ENCODE results near the gene APBA1.
"Not testable (repeated sequence)": the region's sequence is repeated elsewhere in the genome, so short reads cannot be mapped to it uniquely, and the experiment has no call there.

APBA1 gene

DNA sequence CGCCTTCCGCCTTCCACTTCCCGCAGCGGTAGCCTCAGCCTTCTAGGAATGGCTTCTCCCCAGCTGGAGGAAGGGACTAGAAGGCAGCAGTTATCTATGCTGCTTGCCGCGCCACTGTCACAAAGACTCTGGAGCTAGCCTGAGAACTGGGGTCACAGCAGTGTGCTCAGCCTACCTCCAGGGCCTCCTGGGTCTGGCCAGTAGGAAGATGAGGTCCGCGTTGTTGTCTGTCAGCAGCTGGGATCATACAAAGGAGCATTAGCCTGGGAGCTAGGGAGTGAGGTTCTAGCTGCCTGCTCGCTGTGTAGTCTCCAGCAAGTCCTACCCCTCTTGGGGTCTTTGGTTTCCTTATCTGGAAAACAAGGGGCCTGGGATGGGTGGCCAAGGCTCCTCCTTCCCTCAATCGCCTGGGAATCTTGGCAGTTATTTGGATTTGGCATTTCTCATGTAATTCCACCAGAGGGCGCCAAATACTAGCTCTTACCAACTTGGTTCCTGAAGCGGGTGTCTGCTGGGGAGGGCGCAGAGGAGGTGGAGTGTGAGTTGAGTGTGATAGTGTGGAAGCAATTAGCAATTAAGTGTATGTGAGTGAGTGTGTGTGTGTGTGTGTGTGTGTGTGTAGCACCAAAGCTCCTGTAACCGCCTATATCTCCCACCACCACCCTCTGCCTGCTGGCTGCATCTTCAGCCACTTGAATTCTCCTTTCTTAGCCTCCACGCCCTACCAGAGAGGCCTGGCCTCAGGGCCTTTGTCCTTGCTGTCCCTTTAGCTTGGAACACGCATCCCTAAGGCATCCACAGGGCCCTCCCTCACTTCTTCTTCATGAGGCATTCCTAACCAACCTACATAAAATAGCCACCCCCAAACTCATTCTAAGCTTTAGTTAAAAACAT is 250.0 kb downstream of the APBA1 start:
- H3K27me3 ChIP-seq (replicated peaks; ENCODE audit: control insufficient read depth, insufficient read depth, low read length): no peaks in the 10 kb centered on the region
- TF ChIP-seq, protein P1, sequence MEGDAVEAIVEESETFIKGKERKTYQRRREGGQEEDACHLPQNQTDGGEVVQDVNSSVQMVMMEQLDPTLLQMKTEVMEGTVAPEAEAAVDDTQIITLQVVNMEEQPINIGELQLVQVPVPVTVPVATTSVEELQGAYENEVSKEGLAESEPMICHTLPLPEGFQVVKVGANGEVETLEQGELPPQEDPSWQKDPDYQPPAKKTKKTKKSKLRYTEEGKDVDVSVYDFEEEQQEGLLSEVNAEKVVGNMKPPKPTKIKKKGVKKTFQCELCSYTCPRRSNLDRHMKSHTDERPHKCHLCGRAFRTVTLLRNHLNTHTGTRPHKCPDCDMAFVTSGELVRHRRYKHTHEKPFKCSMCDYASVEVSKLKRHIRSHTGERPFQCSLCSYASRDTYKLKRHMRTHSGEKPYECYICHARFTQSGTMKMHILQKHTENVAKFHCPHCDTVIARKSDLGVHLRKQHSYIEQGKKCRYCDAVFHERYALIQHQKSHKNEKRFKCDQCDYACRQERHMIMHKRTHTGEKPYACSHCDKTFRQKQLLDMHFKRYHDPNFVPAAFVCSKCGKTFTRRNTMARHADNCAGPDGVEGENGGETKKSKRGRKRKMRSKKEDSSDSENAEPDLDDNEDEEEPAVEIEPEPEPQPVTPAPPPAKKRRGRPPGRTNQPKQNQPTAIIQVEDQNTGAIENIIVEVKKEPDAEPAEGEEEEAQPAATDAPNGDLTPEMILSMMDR (IDR thresholded peaks at IDR 0.05; ENCODE audit: insufficient read depth, low read length, poor library complexity, severe bottlenecking): peak; percentile 60
- DNase-seq (ENCODE audit: extremely low read depth, insufficient read length): no peak

DNA sequence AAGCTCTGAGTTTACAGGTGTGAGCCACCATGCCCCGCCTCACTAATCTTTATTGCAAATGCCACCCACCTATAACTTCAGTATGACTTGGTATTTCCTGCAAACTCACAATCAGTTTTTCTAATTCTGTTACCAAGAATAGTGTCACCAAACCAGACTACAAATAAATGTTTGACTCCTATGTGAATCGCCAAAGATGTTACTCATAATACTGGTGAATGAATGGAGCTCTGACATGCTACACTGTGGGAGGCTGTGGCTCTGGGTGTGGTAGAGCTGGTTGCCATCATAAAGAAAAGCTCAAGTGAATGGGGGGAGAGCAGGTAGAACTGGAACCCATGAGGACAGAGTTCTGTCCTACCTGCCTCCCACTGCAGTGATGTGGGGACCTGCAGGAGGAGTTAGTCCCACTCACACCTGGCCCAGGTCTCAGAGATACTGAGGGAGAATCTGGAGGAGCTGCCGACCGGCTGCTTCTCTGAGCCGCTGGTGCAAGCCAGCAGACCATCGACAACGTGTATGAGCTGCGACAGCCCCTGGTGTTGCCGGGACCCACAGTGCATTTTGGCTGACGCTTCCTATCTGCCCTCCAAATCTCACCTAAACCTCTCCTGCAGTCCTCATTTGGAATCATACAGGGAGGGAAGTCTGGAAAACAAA is 251.4 kb downstream of the APBA1 start:
- no peaks in the 10 kb centered on the region for H3K27me3 ChIP-seq (replicated peaks; ENCODE audit: control insufficient read depth, insufficient read depth, low read length)
- TF ChIP-seq, protein P1 (IDR thresholded peaks at IDR 0.05; ENCODE audit: insufficient read depth, low read length, poor library complexity, severe bottlenecking): no peak
- no peak overlapping the region for H3K4me3 ChIP-seq (replicated peaks; ENCODE audit: low read depth, low read length)
- DNase-seq (ENCODE audit: extremely low read depth, insufficient read length): no peak
- H3K36me3 ChIP-seq (ENCODE audit: control insufficient read depth, insufficient read depth, low read length): no peaks in the 10 kb centered on the region

More for the DNA sequence above, 250.0 kb downstream of the APBA1 start:
- Histone ChIP-seq H3K36me3 (ENCODE audit: control insufficient read depth, insufficient read depth, low read length) (no peaks in the 10 kb centered on the region), H3K4me3 (replicated peaks; ENCODE audit: low read depth, low read length) (no peak overlapping the region)

DNA sequence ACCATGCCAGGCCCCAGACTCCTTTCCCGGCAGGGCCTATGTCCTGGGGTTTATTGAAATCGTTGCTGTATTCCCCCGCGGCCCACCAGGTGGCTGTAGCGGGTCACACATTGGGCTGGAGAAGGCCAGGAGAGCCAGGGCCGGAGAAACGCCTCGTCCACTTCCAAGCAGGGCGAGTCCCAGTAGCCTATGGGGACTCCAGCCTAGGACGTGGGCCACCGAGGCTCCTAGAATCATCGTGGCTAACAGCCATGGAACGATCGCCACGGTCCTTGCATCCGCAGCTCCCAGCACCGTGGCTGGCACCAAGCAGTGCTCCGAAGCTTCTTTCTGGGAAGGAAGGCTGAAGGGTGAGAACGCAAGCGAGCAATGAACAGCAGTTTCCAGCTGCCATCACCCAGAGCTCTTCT is 259.4 kb downstream of the APBA1 start:
- no peak for DNase-seq (ENCODE audit: extremely low read depth, insufficient read length)
- no peaks in the 10 kb centered on the region for H3K27me3 ChIP-seq (replicated peaks; ENCODE audit: control insufficient read depth, insufficient read depth, low read length)
- H3K36me3 ChIP-seq (ENCODE audit: control insufficient read depth, insufficient read depth, low read length): no peaks in the 10 kb centered on the region
- TF ChIP-seq, protein P1 (IDR thresholded peaks at IDR 0.05; ENCODE audit: insufficient read depth, low read length, poor library complexity, severe bottlenecking): peak; percentile 26
- no peak overlapping the region for H3K4me3 ChIP-seq (replicated peaks; ENCODE audit: low read depth, low read length)

DNA sequence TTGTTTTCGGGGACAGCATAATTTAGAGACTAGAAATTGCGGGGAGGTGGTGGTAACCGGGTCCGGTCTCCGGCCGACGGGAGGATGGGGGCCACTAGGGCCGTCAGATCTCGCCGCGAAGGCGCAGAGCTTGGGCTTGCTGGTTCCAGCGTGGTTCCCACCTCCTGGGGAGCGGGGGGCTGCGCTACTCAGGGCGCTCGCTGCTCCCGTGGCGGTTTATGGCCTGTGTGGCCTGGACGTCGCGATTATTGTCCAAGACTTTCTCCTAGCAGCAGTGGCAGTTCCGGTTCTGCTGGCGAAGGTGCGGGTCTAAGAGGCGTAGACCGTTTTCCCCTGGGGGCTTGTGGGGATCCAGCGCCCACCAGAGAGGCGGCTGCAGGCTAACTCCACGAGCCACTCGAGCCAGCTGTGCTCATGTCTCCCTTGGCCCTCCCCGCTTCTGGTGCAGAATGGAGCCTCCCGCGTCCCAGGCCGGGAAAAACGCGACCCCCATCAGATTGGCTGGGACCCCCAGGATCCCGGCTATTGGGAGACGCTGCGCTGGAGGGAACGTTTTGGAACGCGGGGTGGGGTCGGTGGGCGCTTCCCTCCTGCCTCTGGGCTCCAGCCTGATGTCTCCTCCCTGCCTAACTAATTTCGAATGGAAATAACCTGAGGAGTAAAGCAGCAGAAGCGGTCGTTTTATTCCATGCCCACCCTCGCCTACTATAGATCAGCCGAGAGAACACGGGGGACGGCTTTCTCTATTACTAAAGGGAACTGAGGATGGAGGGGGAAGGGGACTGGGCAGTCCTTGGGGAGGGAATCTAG is 260.0 kb downstream of the APBA1 start:
- DNase-seq (ENCODE audit: extremely low read depth, insufficient read length): no peak
- no peak overlapping the region for H3K4me3 ChIP-seq (replicated peaks; ENCODE audit: low read depth, low read length)
- no peaks in the 10 kb centered on the region for H3K36me3 ChIP-seq (ENCODE audit: control insufficient read depth, insufficient read depth, low read length)
- TF ChIP-seq, protein P1 (IDR thresholded peaks at IDR 0.05; ENCODE audit: insufficient read depth, low read length, poor library complexity, severe bottlenecking): no peak
- no peaks in the 10 kb centered on the region for H3K27me3 ChIP-seq (replicated peaks; ENCODE audit: control insufficient read depth, insufficient read depth, low read length)

DNA sequence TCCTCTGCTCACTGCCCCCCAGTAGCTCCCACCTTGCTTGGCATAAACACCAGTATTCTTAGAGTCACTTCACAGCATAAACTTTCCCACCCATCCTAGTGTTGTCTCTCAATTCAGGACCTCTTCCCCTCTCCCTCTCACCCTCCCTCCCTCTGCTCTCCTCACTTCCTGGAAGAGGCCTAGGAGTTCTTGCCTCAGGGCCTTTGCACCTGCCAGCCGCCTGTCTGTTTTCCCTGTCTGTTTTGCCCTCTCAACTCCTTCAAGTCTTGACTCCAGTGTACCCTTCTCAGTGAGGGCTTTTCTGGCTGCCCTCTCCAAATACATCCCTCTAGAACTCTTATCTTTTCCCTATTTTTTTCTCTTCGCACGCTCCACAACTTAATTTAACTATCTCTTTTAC is 260.9 kb downstream of the APBA1 start:
- no peaks in the 10 kb centered on the region for H3K36me3 ChIP-seq (ENCODE audit: control insufficient read depth, insufficient read depth, low read length)

DNA sequence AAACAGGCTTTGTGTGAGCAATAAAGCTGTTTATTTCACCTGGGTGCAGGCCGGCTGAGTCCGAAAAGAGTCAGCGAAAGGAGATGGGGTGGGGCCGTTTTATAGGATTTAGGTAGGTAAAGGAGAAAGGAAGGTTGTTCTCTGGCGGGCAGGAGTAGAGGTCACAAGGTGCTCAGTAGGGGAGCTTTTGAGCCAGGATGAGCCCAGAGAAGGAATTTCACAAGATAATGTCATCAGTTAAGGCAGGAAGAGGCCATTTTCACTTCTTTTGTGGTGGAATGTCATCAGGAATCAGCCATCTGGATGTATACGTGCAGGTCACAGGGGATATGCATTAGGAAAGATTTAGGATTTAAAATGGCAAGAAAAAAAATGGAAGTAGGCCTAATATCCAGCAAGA is 262.2 kb downstream of the APBA1 start:
- DNase-seq (ENCODE audit: extremely low read depth, insufficient read length); H3K4me3 ChIP-seq (replicated peaks; ENCODE audit: low read depth, low read length); H3K36me3 ChIP-seq (ENCODE audit: control insufficient read depth, insufficient read depth, low read length); H3K27me3 ChIP-seq (replicated peaks; ENCODE audit: control insufficient read depth, insufficient read depth, low read length): not testable (repeated sequence)

More for the DNA sequence above, 260.9 kb downstream of the APBA1 start:
- no peak for DNase-seq (ENCODE audit: extremely low read depth, insufficient read length)
- TF ChIP-seq, protein P1 (IDR thresholded peaks at IDR 0.05; ENCODE audit: insufficient read depth, low read length, poor library complexity, severe bottlenecking): no peak
- Histone ChIP-seq H3K27me3 (replicated peaks; ENCODE audit: control insufficient read depth, insufficient read depth, low read length) (no peaks in the 10 kb centered on the region), H3K4me3 (replicated peaks; ENCODE audit: low read depth, low read length) (no peak overlapping the region)

Data from GM06990 (cell line).